ENCODE measurements around the gene ZNF423. TPM values are rescaled to one million over a fixed set of nuclear protein-coding genes. Genes with fewer than 3 reads are reported as not detected.

Gene ZNF423
- total and polyA plus RNA-seq, 2 experiments from 2014 or later = 14.9 to 41.8 TPM

- TF ChIP-seq POLR2AphosphoS5 (IDR thresholded peaks at IDR 0.05; ENCODE audit: low read depth) (no peak), EZH2phosphoT487 (IDR thresholded peaks at IDR 0.05; ENCODE audit: unreplicated experiment) (no peak), NANOG (IDR thresholded peaks at IDR 0.05; ENCODE audit: borderline replicate concordance) (no peak)
These were observed 13.8 kb upstream of the ZNF423 start (continued) for GRCh38 chr16:49869731-49870130.

- Histone ChIP-seq H3K4me3 (no peak overlapping the region), H3K36me3 (ENCODE audit: insufficient read depth) (no peaks in the 10 kb centered on the region), H3K9me2 (ENCODE audit: insufficient read depth) (no peaks in the 10 kb centered on the region), H3K4me1 (ENCODE audit: insufficient read depth) (peaks cover 25% of the 10 kb centered on the region), H2AFZ (peak overlapping the region; percentile 78), H3K4me2 (peak overlapping the region; percentile 32), H3K27ac (ENCODE audit: low read depth) (no peak overlapping the region), H3F3A (replicated peaks; ENCODE audit: low read depth) (no peaks in the 10 kb centered on the region), H4K20me1 (replicated peaks; ENCODE audit: insufficient read depth) (no peaks in the 10 kb centered on the region), H3K79me2 (replicated peaks; ENCODE audit: insufficient read depth) (no peaks in the 10 kb centered on the region), H3K27me3 (ENCODE audit: insufficient read depth) (no peaks in the 10 kb centered on the region)
- H3K9me3 Mint-ChIP-seq = no peaks in the 10 kb centered on the region
- no peaks in the 10 kb centered on the region for H3K36me3 Mint-ChIP-seq (ENCODE audit: low read depth)
- peaks cover 15% of the 10 kb centered on the region for H3K27me3 Mint-ChIP-seq (ENCODE audit: insufficient read depth, low read depth, poor library complexity)
- H3K27ac Mint-ChIP-seq = no peak overlapping the region
- no peak overlapping the region for H3K4me3 Mint-ChIP-seq
- DNase-seq (ENCODE audit: low spot score) (peak; percentile 28), ATAC-seq (peak; percentile 23)
- peaks cover 25% of the 10 kb centered on the region for H3K4me1 Mint-ChIP-seq
- TF ChIP-seq ZNF331 (CRISPR knock-in tag; IDR thresholded peaks at IDR 0.05; ENCODE audit: low read depth) = no peak
- no peak for TF ChIP-seq POLR2AphosphoS5 (IDR thresholded peaks at IDR 0.05; ENCODE audit: low read depth)
- no peak for TF ChIP-seq ETS1 (IDR thresholded peaks at IDR 0.05)
- TF ChIP-seq REST (IDR thresholded peaks at IDR 0.05; ENCODE audit: unreplicated experiment) = no peak
- TF ChIP-seq ZNF462 (CRISPR knock-in tag; IDR thresholded peaks at IDR 0.05) = no peak
- no peak for TF ChIP-seq EZH2 (IDR thresholded peaks at IDR 0.05; ENCODE audit: low read depth, unreplicated experiment)
- no peak for TF ChIP-seq ZNF114 (CRISPR knock-in tag; IDR thresholded peaks at IDR 0.05)
- no peak for TF ChIP-seq CTCF (conservative IDR thresholded peaks at IDR 0.05; ENCODE audit: low read depth in 2 of 2)
- TF ChIP-seq NANOG (IDR thresholded peaks at IDR 0.05; ENCODE audit: borderline replicate concordance) = no peak
- TF ChIP-seq JUNB (IDR thresholded peaks at IDR 0.05; ENCODE audit: unreplicated experiment) = no peak
These were observed 12.1 kb upstream of the ZNF423 start for GRCh38 chr16:49867796-49868668.
